ENCODE results near the gene CORO2B. TPM values are rescaled to one million over a fixed set of nuclear protein-coding genes. Genes with fewer than 3 reads are reported as not detected.

The CORO2B gene
- total RNA-seq, result 8.5 TPM
- long read RNA-seq, transcript CORO2B-204 (12 exons, 3,566 nt), result major isoform, 8 of 10 reads
- long read RNA-seq, partial matches to known transcripts, result 2 of 10 reads
- long read RNA-seq, other reads (novel, unspliced or antisense), result 0 of 10 reads

DNA sequence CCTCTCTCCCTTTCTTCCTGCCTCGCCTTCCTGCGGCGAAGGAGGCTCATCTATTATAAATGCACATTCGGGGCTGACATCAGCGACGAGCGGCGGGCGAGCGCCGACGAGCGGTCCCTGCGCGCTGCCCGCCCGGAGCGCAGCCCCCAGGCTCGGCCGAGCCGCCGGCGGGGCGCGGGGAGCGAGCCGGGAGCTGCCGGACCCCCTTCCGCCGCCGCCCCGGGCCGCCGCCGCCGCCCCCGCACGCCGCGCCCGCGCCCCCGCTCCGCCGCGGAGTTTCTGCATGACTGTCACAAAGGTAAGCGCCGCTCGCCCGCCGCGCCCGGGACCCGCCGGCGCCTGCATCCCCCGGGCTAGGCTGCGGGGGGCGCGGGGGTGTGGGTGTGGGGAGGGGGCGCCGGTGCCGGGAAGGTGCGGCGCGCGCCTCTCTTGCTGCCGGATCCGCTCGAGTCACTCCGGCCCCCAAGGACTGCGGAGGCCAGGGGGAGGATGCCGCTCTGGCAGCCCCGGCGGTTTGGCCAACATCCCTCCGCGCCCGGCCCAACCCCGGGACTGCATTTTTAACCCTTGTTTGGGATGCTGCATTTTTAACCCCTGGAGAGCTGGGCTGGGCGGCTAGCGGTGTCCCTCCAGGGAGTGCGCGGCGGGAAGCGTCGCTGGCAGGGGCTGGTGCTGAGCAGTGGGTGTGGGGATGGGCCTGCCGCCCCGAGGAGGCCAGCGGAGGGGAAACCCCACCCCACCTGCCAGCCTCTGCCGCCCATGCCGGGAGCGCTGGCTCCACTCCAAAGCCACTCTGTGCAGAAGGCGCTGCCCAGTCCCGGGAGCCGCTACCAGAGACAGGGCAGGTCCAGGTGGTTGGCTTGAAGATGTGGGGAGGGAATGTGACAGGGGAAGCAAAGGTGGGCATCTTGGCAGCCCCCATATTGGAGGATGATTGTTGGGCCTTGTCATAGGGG, at the start of gene CORO2B:
TSS of gene CORO2B (plus strand) at position 14 of the 956 bp plus-strand sequence. CDS start at position 284, 270 bp downstream.
- intact Hi-C loops (cut with DNase I), result loop anchor here (1.0 to 5.0 kb wide), 4 partner anchors 30 to 95 kb away; no protein-coding TSS in a partner anchor
- peak; percentile 40 for ATAC-seq
- peak; percentile 77 for DNase-seq (ENCODE audit: missing footprints)

DNA sequence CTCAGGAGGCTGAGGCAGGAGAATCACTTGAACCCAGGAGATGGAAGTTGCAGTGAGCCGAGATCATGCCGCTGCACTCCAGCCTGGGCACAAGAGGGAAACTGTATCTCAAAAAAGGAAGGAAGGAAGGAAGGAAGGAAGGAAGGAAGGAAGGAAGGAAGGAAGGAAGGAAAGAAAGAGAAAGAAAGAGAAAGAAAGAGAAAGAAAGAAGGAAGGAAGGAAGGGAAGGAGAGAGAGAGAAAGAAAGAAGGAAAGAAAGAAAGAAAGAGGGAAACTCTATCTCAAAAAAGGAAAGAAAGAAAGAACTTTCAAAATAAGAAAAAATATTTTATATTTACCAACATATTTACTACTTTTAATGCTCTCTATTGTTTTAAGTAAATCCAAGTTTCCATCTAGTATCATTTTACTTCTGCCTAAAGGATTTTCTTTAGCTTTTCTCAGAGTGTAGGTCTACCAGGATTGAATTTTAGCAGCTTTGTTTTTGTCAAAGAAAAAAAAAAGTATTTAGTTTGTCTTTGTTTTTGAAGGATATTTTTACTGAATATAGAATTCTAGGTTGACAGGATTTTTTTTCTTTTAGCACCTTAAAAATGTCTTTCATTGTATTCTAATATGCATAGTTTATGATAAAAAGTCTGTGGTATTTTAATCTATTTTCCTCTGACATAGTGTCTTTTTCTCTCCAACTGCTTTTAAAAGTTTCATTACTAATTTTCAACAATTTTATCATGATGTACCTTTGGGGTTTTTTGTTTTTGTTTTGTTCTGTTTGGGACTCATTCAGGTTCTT, 47.2 kb upstream of the CORO2B start:
- ATAC-seq, result no peak
- intact Hi-C loops (cut with DNase I), result no loop called here
- no peak for DNase-seq (ENCODE audit: missing footprints)

- peak; percentile 60 for ATAC-seq
- intact Hi-C loops (cut with DNase I), result no loop called here
- no peak for DNase-seq (ENCODE audit: missing footprints)
Measured at GRCh38 chr15:68536331-68537095, 42.3 kb upstream of the CORO2B start.

GRCh38 chr15:68537097-68537496, 41.7 kb upstream of the CORO2B start:
- ATAC-seq (no peak), DNase-seq (ENCODE audit: missing footprints) (no peak)
- intact Hi-C loops (cut with DNase I), result no loop called here

GRCh38 chr15:68537506-68537905, 41.3 kb upstream of the CORO2B start:
- intact Hi-C loops (cut with DNase I), result no loop called here
- ATAC-seq (no peak), DNase-seq (ENCODE audit: missing footprints) (no peak)

- ATAC-seq, result no peak
- no peak for DNase-seq (ENCODE audit: missing footprints)
- intact Hi-C loops (cut with DNase I), result no loop called here
Measured at GRCh38 chr15:68538311-68538710, 40.5 kb upstream of the CORO2B start.

DNA sequence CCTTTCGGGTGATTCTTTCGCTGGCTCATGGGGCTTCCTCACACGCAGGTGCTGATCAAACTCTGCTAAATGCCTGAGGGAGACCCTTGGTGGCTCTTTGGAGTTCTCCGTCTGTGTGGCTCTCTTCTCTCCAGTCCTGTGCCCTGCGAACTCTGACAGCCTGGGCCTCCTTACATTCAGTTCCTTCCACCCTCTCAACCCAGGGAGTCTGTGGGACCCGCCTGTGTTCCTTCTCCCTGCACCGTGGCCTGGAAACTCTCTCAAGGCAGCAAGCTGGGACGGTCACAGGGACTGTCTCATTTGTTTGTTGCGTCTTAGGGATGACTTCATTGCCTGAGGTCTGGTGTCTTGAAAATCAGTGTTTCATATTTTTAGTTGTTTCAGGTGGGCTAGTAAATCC, 37.0 kb upstream of the CORO2B start:
- DNase-seq (ENCODE audit: missing footprints), result no peak
- intact Hi-C loops (cut with DNase I), result no loop called here
- ATAC-seq, result no peak

GRCh38 chr15:68542348-68542747, 36.4 kb upstream of the CORO2B start:
- ATAC-seq, result peak; percentile 5
- intact Hi-C loops (cut with DNase I), result no loop called here

DNA sequence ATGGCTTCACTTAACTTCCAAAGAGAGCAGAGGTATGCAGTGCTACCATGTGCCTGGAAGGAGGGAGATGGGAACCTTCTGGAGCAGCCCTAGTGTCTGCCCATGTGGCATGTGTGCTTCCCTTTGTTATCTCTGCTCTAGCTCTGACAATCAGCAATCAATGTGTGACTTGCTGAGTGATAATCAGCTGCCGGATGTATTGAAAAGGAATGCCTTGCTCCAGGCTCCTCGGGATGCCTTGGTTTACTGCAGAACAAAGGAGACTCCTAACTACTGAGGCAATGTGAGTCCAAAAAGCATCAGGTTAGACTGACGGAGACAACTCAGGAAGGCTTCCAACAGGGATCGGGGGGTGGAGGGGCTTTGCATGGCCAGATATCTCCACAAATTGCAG, 36.0 kb upstream of the CORO2B start:
- ATAC-seq (no peak), DNase-seq (ENCODE audit: missing footprints) (no peak)
- intact Hi-C loops (cut with DNase I), result no loop called here

More at GRCh38 chr15:68542348-68542747, 36.4 kb upstream of the CORO2B start:
- DNase-seq (ENCODE audit: missing footprints), result no peak

GRCh38 chr15:68543165-68544008, 35.4 kb upstream of the CORO2B start:
- DNase-seq (ENCODE audit: missing footprints) (no peak), ATAC-seq (peak; percentile 92)
- intact Hi-C loops (cut with DNase I), result no loop called here

DNA sequence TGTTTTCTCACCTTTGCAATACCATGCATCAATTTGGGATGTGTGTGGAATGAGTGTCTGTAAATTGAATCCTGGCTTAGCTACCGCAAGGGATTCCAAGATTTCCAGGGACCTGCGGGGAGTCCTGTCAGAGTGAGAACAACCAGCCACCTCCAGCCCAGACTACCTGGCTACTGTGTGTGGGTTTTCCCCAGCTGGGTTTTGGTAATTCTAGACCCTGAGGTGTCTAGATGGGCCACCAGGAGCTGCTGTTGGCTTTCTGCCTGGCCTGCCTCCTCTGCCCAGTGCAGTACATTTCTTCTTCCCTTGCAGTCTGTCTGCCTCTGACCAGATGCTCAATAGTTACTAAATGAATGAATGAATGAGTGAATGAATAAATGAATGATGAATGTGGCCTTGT, 32.5 kb upstream of the CORO2B start:
- intact Hi-C loops (cut with DNase I), result no loop called here
- DNase-seq (ENCODE audit: missing footprints) (no peak), ATAC-seq (no peak)

DNA sequence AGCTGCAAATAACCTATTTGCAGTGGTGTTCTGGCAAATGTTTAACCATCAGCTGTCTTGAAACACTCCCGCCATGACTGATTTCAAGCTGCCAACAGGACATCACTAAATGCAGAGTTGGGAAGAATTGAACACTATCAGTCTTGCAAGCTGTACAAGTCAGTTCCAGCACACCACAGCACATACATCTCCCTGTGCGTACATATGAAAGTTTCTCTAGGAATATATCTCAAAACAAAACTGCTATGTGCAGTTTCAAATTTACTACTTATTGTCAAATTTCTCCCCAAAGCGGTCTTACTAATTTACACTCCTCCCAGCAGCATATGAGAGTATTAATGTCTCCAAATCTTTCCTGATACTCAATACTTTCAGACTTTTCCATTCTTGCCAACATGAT, 30.4 kb upstream of the CORO2B start:
- DNase-seq (ENCODE audit: missing footprints) (no peak), ATAC-seq (no peak)
- intact Hi-C loops (cut with DNase I), result no loop called here

DNA sequence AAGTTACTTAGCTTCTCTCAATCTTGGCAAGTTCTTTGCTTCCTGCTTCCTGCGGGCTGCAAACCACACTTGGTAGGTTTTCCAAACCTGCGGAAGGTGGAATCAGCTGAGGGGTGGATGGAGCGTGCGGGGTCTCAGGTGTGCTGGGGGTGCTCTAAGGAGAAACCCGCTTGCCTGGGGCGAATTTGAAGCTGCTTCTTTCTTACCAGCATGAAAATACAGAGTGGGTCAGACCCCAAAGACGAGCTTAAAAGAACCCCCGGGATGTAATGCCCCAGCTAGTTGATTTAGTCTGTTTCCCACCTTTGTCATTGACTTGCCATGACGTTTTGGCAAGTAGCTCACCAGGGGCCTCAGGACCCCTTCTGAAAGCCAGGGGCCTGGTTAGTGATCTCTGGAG, 28.8 kb upstream of the CORO2B start:
- DNase-seq (ENCODE audit: missing footprints) (no peak), ATAC-seq (no peak)
- intact Hi-C loops (cut with DNase I), result loop anchor here (5.0 kb wide), 1 partner anchor 372 kb away; no protein-coding TSS in a partner anchor

DNA sequence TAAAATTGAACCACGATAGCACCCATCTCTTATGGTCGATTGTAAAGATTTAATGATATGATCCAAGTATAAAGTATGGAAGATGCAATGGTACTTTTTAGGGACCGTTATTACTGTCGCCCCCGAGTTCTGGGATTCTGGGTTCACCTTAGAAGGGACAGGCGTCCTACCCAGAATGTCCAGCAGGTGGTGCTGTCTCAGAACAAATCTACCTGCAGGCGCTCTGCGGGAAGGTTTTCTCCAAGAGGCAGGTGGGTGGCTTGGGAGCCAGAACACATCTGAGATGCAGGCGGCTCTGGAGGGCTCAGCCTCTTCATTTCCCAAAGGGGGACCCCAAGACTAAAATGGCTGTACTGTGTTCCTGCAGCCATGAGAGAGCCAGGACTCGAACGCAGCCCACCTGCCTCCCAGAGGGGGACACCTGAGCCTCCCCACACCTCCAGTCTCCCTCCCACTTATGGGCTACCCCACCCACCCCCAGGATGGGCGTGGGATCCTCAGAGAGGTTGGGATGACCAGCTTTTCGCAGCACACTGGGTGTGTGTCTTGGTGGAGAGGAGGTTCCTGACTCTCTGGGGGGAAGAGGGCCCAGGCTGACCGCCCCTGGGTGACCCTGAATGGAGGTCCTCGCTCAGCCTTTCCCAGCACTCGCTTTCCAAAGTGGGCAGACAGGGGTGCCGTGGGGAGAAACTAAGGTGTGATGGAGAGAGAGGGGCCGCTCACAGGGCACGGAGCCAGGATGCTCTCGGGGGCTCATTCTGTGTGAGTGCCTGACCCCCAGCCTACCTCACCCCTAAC, 28.1 kb upstream of the CORO2B start:
- DNase-seq (ENCODE audit: missing footprints) (peak; percentile 78), ATAC-seq (no peak)
- intact Hi-C loops (cut with DNase I), result loop anchor here (5.0 kb wide), 1 partner anchor 372 kb away; no protein-coding TSS in a partner anchor

DNA sequence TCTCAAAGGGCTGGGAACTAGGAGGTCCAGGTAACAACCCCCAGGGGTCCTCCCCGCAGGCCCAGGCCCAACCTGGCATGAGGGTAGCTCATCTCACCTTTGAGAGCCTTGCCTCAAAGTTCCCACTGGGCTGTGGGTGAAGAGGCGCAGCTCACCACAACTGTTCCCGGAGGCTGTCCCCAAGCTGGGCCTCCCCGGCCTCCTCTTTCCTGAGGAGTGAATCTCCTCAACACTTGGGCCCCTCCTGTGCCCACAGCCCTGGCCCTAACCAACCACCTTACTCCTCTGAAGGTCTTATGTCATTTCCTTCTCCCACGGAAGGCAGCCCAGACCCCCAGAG, 27.5 kb upstream of the CORO2B start:
- no peak for DNase-seq (ENCODE audit: missing footprints)

GRCh38 chr15:68552344-68552743, 26.4 kb upstream of the CORO2B start:
- DNase-seq (ENCODE audit: missing footprints) (no peak), ATAC-seq (no peak)
- intact Hi-C loops (cut with DNase I), result loop anchor here (5.0 kb wide), 1 partner anchor 370 kb away; no protein-coding TSS in a partner anchor

More for the DNA sequence above, 27.5 kb upstream of the CORO2B start:
- intact Hi-C loops (cut with DNase I), result loop anchor here (5.0 kb wide), 1 partner anchor 371 kb away; no protein-coding TSS in a partner anchor
- no peak for ATAC-seq

- intact Hi-C loops (cut with DNase I), result loop anchor here (5.0 kb wide), 1 partner anchor 370 kb away; no protein-coding TSS in a partner anchor
- DNase-seq (ENCODE audit: missing footprints) (no peak), ATAC-seq (no peak)
Measured at GRCh38 chr15:68552773-68553172, 26.0 kb upstream of the CORO2B start.

Measured in Right ventricle myocardium inferior (tissue), 1 donor.